Psoas muscle (tissue), 8 donors: ENCODE data around the gene UGT1A6. TPM values are rescaled to one million over a fixed set of nuclear protein-coding genes. Genes with fewer than 3 reads are reported as not detected.

Experiments
- ATAC-seq, 4 donors: fragments of 200-7000 bp; cut with Tn5 transposase; one replicate each; pipeline ENCODE4 v1.9.1; 2020; ENCODE audit warnings: moderate library complexity in 3 of 4, mild to moderate bottlenecking in 2 of 4
- DNase-seq, 2 donors: peaks; one replicate each; pipeline ENCODE4 v3.0.0-alpha.2; 2020
- H3K27ac ChIP-seq: fragments of 200-600 bp; one replicate; pipeline ENCODE4 v1.8.0; 2022
- H3K27me3 ChIP-seq, 3 donors: fragments of 200-600 bp in 1 of 3; one replicate each; pipeline versions ENCODE4 v1.6.1 to v1.8.0; 2013 to 2022; ENCODE audit warnings: low read length in 2 of 3, mild to moderate bottlenecking in 2 of 3, moderate library complexity in 1 of 3; ENCODE audit not compliant: insufficient read depth in 3 of 3
- H3K36me3 ChIP-seq, 2 donors: fragments of 200-600 bp in 1 of 2; one replicate each; pipeline versions ENCODE4 v1.6.1 to v1.8.0; 2013 to 2022; ENCODE audit warnings: low read depth in 1 of 2, mild to moderate bottlenecking in 1 of 2, moderate library complexity in 1 of 2; ENCODE audit not compliant: insufficient read depth in 1 of 2
- H3K4me1 ChIP-seq: fragments of 200-600 bp; one replicate; pipeline ENCODE4 v1.8.0; 2022
- H3K4me3 ChIP-seq: fragments of 200-600 bp; one replicate; pipeline ENCODE4 v1.8.0; 2022; ENCODE audit warnings: mild to moderate bottlenecking
- H3K9me3 ChIP-seq: fragments of 200-600 bp; one replicate; pipeline ENCODE4 v1.8.0; 2022
- CTCF ChIP-seq: fragments of 200-600 bp; IDR thresholded peaks from one replicate; pipeline ENCODE4 v1.8.0; 2022; ENCODE audit warnings: antibody characterized with exemption
- WGBS, 3 donors: extraction: QIAGEN DNeasy Blood & Tissue Kit; methylation state at CpG; one replicate each; pipeline versions ENCODE4 v1.1.6 to v1.1.7; 2013; 5-methylcytosine and 5-hydroxymethylcytosine counted together
- intact Hi-C, 2 donors: fragments of 100-400 bp; cut with DNase I; formaldehyde crosslinking; loops; one replicate each; pipeline versions ENCODE4 v1.11.0 to v1.14.2; 2022
- polyA plus RNA-seq, 3 donors: library from polyadenylated mRNA; stranded (reverse); fragments of 200-250 nt; gene quantifications; one replicate each; pipeline ENCODE4 v1.2.3, GENCODE V29; 2013
- total RNA-seq, 4 donors: library from RNA; stranded (reverse); fragmentation: NEBNext Ultra II Directional in 2 of 4; extraction: Animal tissue kit (Norgen Biotek cat#: 25700) in 2 of 4; gene quantifications; one replicate each; pipeline versions ENCODE4 v1.2.1 to v1.2.4, GENCODE V29; 2021 to 2023
- donor health status: healthy with polysubstance abuse.
- donor health status: DM: no; HTN: no; CAD: no; lungs with moderate emphysema.
- donor health status: Bipolar disorder and iron deficiency.
- donor health status: healthy.
- donor health status: DM: yes; HTN: yes; CAD: no.
- donor health status: DM: no; HTN: no; CAD: no.
- donor health status: DM: no; HTN: no; CAD: no.
- donor health status: DM: yes; HTN: yes; CAD: no.

The UGT1A6 gene
- total and polyA plus RNA-seq, 7 donors = not detected

GRCh38 chr2:233798335-233799086, 105.8 kb downstream of the UGT1A6 start:
- DNase-seq (no peak), ATAC-seq (no peak)
- no peaks in the 10 kb centered on the region for H3K9me3 ChIP-seq
- H3K4me3 ChIP-seq = no peak overlapping the region
- no peak overlapping the region for H3K27ac ChIP-seq
- 76 to 79% (median 77%) methylated on average over 14 of the region's 14 CpGs for WGBS, 3 donors
- no peak for TF ChIP-seq CTCF
- H3K36me3 ChIP-seq = no peaks in the 10 kb centered on the region
- H3K27me3 ChIP-seq = no peaks in the 10 kb centered on the region
- intact Hi-C loops = no loop called here
- no peaks in the 10 kb centered on the region for H3K4me1 ChIP-seq

GRCh38 chr2:233799087-233799665, 106.5 kb downstream of the UGT1A6 start:
- Histone ChIP-seq H3K27me3 (no peaks in the 10 kb centered on the region), H3K36me3 (no peaks in the 10 kb centered on the region), H3K27ac (no peak overlapping the region), H3K9me3 (no peaks in the 10 kb centered on the region), H3K4me3 (no peak overlapping the region), H3K4me1 (no peaks in the 10 kb centered on the region)
- no peak for TF ChIP-seq CTCF
- DNase-seq (no peak), ATAC-seq (no peak)
- intact Hi-C loops = no loop called here
- WGBS, 3 donors = 57 to 60% (median 57%) methylated on average over 7 of the region's 7 CpGs

- H3K27ac ChIP-seq = no peak overlapping the region
- no peaks in the 10 kb centered on the region for H3K27me3 ChIP-seq
- no peak overlapping the region for H3K4me3 ChIP-seq
- no peak for ATAC-seq
- H3K9me3 ChIP-seq = no peaks in the 10 kb centered on the region
- intact Hi-C loops = no loop called here
- H3K4me1 ChIP-seq = no peaks in the 10 kb centered on the region
- no peak for TF ChIP-seq CTCF
- no peaks in the 10 kb centered on the region for H3K36me3 ChIP-seq
- no peak for DNase-seq
- 51 to 83% (median 51%) methylated on average over 5 of the region's 5 CpGs for WGBS, 3 donors
Observed at GRCh38 chr2:233799716-233800115, 107.0 kb downstream of the UGT1A6 start.

GRCh38 chr2:233800208-233800607, 107.5 kb downstream of the UGT1A6 start:
- Histone ChIP-seq H3K4me3 (no peak overlapping the region), H3K4me1 (no peaks in the 10 kb centered on the region), H3K27me3 (no peaks in the 10 kb centered on the region), H3K36me3 (no peaks in the 10 kb centered on the region), H3K9me3 (no peaks in the 10 kb centered on the region), H3K27ac (no peak overlapping the region)
- intact Hi-C loops = no loop called here
- WGBS, 3 donors = 74 to 78% (median 75%) methylated on average over 7 of the region's 7 CpGs
- DNase-seq = no peak
- ATAC-seq = no peak
- no peak for TF ChIP-seq CTCF
